ENCODE measurements around the gene EPHA7.

EPHA7 gene

GRCh38 chr6:93393554-93394074, 25.7 kb downstream of the EPHA7 start:
- in situ Hi-C loops (cut with MboI; ENCODE audit: low sequenced_read_pairs): no loop called here

GRCh38 chr6:93392797-93393196, 26.6 kb downstream of the EPHA7 start:
- in situ Hi-C loops (cut with MboI; ENCODE audit: low sequenced_read_pairs): no loop called here

GRCh38 chr6:93391965-93392364, 27.4 kb downstream of the EPHA7 start:
- in situ Hi-C loops (cut with MboI; ENCODE audit: low sequenced_read_pairs): no loop called here

GRCh38 chr6:93389192-93389591, 30.2 kb downstream of the EPHA7 start:
- in situ Hi-C loops (cut with MboI; ENCODE audit: low sequenced_read_pairs): no loop called here

GRCh38 chr6:93388070-93388469, 31.3 kb downstream of the EPHA7 start:
- in situ Hi-C loops (cut with MboI; ENCODE audit: low sequenced_read_pairs): no loop called here

- in situ Hi-C loops (cut with MboI; ENCODE audit: low sequenced_read_pairs): no loop called here
Measured at GRCh38 chr6:93376026-93376540, 43.3 kb downstream of the EPHA7 start.

GRCh38 chr6:93373445-93373844, 45.9 kb downstream of the EPHA7 start:
- in situ Hi-C loops (cut with MboI; ENCODE audit: low sequenced_read_pairs): no loop called here

- in situ Hi-C loops (cut with MboI; ENCODE audit: low sequenced_read_pairs): no loop called here
Measured at GRCh38 chr6:93371756-93372155, 47.6 kb downstream of the EPHA7 start.

GRCh38 chr6:93369586-93370134, 49.7 kb downstream of the EPHA7 start:
- in situ Hi-C loops (cut with MboI; ENCODE audit: low sequenced_read_pairs): no loop called here

- in situ Hi-C loops (cut with MboI; ENCODE audit: low sequenced_read_pairs): no loop called here
Measured at GRCh38 chr6:93366506-93366905, 52.9 kb downstream of the EPHA7 start.

- in situ Hi-C loops (cut with MboI; ENCODE audit: low sequenced_read_pairs): no loop called here
Measured at GRCh38 chr6:93365445-93365844, 53.9 kb downstream of the EPHA7 start.

- in situ Hi-C loops (cut with MboI; ENCODE audit: low sequenced_read_pairs): no loop called here
Measured at GRCh38 chr6:93358435-93358834, 60.9 kb downstream of the EPHA7 start.

GRCh38 chr6:93352604-93353003, 66.8 kb downstream of the EPHA7 start:
- in situ Hi-C loops (cut with MboI; ENCODE audit: low sequenced_read_pairs): no loop called here

GRCh38 chr6:93351222-93351621, 68.1 kb downstream of the EPHA7 start:
- in situ Hi-C loops (cut with MboI; ENCODE audit: low sequenced_read_pairs): no loop called here

- in situ Hi-C loops (cut with MboI; ENCODE audit: low sequenced_read_pairs): no loop called here
Measured at GRCh38 chr6:93350774-93351173, 68.6 kb downstream of the EPHA7 start.

GRCh38 chr6:93344333-93344835, 75.0 kb downstream of the EPHA7 start:
- in situ Hi-C loops (cut with MboI; ENCODE audit: low sequenced_read_pairs): no loop called here

- in situ Hi-C loops (cut with MboI; ENCODE audit: low sequenced_read_pairs): no loop called here
Measured at GRCh38 chr6:93343476-93343875, 75.9 kb downstream of the EPHA7 start.

GRCh38 chr6:93341900-93342613, 77.3 kb downstream of the EPHA7 start:
- in situ Hi-C loops (cut with MboI; ENCODE audit: low sequenced_read_pairs): no loop called here

GRCh38 chr6:93337772-93338394, 81.5 kb downstream of the EPHA7 start:
- in situ Hi-C loops (cut with MboI; ENCODE audit: low sequenced_read_pairs): no loop called here

- in situ Hi-C loops (cut with MboI; ENCODE audit: low sequenced_read_pairs): no loop called here
Measured at GRCh38 chr6:93337014-93337413, 82.3 kb downstream of the EPHA7 start.

GRCh38 chr6:93329301-93330000, 89.9 kb downstream of the EPHA7 start:
- in situ Hi-C loops (cut with MboI; ENCODE audit: low sequenced_read_pairs): no loop called here
